ENCODE results near the gene KRR1.
"Not testable (repeated sequence)": the region's sequence is repeated elsewhere in the genome, so short reads cannot be mapped to it uniquely, and the experiment has no call there.

KRR1 gene

GRCh38 chr12:75477137-75477536, 34.3 kb downstream of the KRR1 start:
- no peak for DNase-seq (ENCODE audit: low read depth)

GRCh38 chr12:75476071-75476470, 35.3 kb downstream of the KRR1 start:
- no peak for DNase-seq (ENCODE audit: low read depth)

- DNase-seq (ENCODE audit: low read depth): no peak
Observed at GRCh38 chr12:75474116-75474515, 37.3 kb downstream of the KRR1 start.

- no peak for DNase-seq (ENCODE audit: low read depth)
Observed at GRCh38 chr12:75471902-75472890, 39.2 kb downstream of the KRR1 start.

GRCh38 chr12:75460204-75460603, 51.2 kb downstream of the KRR1 start:
- DNase-seq (ENCODE audit: low read depth): no peak

GRCh38 chr12:75459755-75460154, 51.7 kb downstream of the KRR1 start:
- no peak for DNase-seq (ENCODE audit: low read depth)

- DNase-seq (ENCODE audit: low read depth): not testable (repeated sequence)
Observed at GRCh38 chr12:75457866-75458265, 53.5 kb downstream of the KRR1 start.

- no peak for DNase-seq (ENCODE audit: low read depth)
Observed at GRCh38 chr12:75457191-75457590, 54.2 kb downstream of the KRR1 start.

GRCh38 chr12:75455839-75456238, 55.6 kb downstream of the KRR1 start:
- no peak for DNase-seq (ENCODE audit: low read depth)

- no peak for DNase-seq (ENCODE audit: low read depth)
Observed at GRCh38 chr12:75452675-75453330, 58.6 kb downstream of the KRR1 start.

- no peak for DNase-seq (ENCODE audit: low read depth)
Observed at GRCh38 chr12:75447691-75448393, 63.6 kb downstream of the KRR1 start.

- DNase-seq (ENCODE audit: low read depth): no peak
Observed at GRCh38 chr12:75446857-75447256, 64.6 kb downstream of the KRR1 start.

- DNase-seq (ENCODE audit: low read depth): not testable (repeated sequence)
Observed at GRCh38 chr12:75445137-75445507, 66.3 kb downstream of the KRR1 start.

GRCh38 chr12:75444429-75445136, 66.8 kb downstream of the KRR1 start:
- DNase-seq (ENCODE audit: low read depth): no peak

GRCh38 chr12:75443709-75444108, 67.7 kb downstream of the KRR1 start:
- DNase-seq (ENCODE audit: low read depth): no peak

GRCh38 chr12:75442454-75442853, 69.0 kb downstream of the KRR1 start:
- not testable (repeated sequence) for DNase-seq (ENCODE audit: low read depth)

GRCh38 chr12:75441687-75442449, 69.5 kb downstream of the KRR1 start:
- not testable (repeated sequence) for DNase-seq (ENCODE audit: low read depth)
